Measurements from ENCODE around the gene MRPS10.

DNA sequence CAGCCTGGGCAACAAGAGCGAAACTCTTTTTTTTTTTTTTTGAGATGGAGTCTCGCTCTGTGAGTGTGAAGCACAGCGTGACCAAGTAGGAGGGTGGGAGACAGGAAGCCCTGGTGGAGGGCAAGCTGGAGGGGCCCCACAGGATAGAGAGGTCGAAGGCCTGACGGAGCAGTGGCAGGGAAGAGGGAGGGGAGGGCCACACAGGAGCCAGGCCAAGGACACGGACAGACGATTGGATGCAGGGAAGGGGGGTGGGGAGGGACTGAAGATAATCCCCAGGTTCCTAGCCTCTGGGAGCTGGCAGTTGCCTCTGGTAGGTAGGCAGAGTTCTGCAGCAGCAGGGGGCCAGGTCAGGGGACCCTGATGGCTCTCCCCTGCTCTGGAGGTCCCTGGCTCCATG lies 55.3 kb downstream of the MRPS10 start:
- no peak for TF ChIP-seq ZC3H10 (CRISPR knock-in tag; IDR thresholded peaks at IDR 0.05)
- TF ChIP-seq SNAI2 (CRISPR knock-in tag; IDR thresholded peaks at IDR 0.05), result no peak
- TF ChIP-seq ZNF565 (CRISPR knock-in tag; conservative IDR thresholded peaks at IDR 0.05; ENCODE audit: low read depth), result no peak
- TF ChIP-seq ZFP30 (CRISPR knock-in tag; IDR thresholded peaks at IDR 0.05), result no peak
- TF ChIP-seq GLIS3 (CRISPR knock-in tag; IDR thresholded peaks at IDR 0.05), result no peak
- TF ChIP-seq, protein P1, sequence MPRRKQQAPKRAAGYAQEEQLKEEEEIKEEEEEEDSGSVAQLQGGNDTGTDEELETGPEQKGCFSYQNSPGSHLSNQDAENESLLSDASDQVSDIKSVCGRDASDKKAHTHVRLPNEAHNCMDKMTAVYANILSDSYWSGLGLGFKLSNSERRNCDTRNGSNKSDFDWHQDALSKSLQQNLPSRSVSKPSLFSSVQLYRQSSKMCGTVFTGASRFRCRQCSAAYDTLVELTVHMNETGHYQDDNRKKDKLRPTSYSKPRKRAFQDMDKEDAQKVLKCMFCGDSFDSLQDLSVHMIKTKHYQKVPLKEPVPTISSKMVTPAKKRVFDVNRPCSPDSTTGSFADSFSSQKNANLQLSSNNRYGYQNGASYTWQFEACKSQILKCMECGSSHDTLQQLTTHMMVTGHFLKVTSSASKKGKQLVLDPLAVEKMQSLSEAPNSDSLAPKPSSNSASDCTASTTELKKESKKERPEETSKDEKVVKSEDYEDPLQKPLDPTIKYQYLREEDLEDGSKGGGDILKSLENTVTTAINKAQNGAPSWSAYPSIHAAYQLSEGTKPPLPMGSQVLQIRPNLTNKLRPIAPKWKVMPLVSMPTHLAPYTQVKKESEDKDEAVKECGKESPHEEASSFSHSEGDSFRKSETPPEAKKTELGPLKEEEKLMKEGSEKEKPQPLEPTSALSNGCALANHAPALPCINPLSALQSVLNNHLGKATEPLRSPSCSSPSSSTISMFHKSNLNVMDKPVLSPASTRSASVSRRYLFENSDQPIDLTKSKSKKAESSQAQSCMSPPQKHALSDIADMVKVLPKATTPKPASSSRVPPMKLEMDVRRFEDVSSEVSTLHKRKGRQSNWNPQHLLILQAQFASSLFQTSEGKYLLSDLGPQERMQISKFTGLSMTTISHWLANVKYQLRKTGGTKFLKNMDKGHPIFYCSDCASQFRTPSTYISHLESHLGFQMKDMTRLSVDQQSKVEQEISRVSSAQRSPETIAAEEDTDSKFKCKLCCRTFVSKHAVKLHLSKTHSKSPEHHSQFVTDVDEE (CRISPR knock-in tag; IDR thresholded peaks at IDR 0.05), result no peak
- TF ChIP-seq, protein P2, sequence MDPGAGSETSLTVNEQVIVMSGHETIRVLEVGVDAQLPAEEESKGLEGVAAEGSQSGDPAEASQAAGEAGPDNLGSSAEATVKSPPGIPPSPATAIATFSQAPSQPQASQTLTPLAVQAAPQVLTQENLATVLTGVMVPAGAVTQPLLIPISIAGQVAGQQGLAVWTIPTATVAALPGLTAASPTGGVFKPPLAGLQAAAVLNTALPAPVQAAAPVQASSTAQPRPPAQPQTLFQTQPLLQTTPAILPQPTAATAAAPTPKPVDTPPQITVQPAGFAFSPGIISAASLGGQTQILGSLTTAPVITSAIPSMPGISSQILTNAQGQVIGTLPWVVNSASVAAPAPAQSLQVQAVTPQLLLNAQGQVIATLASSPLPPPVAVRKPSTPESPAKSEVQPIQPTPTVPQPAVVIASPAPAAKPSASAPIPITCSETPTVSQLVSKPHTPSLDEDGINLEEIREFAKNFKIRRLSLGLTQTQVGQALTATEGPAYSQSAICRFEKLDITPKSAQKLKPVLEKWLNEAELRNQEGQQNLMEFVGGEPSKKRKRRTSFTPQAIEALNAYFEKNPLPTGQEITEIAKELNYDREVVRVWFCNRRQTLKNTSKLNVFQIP (CRISPR knock-in tag; IDR thresholded peaks at IDR 0.05; ENCODE audit: borderline replicate concordance, low read depth), result no peak
- TF ChIP-seq, protein P3, sequence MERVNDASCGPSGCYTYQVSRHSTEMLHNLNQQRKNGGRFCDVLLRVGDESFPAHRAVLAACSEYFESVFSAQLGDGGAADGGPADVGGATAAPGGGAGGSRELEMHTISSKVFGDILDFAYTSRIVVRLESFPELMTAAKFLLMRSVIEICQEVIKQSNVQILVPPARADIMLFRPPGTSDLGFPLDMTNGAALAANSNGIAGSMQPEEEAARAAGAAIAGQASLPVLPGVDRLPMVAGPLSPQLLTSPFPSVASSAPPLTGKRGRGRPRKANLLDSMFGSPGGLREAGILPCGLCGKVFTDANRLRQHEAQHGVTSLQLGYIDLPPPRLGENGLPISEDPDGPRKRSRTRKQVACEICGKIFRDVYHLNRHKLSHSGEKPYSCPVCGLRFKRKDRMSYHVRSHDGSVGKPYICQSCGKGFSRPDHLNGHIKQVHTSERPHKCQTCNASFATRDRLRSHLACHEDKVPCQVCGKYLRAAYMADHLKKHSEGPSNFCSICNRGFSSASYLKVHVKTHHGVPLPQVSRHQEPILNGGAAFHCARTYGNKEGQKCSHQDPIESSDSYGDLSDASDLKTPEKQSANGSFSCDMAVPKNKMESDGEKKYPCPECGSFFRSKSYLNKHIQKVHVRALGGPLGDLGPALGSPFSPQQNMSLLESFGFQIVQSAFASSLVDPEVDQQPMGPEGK (CRISPR knock-in tag; IDR thresholded peaks at IDR 0.05; ENCODE audit: borderline replicate concordance), result no peak
- TF ChIP-seq ARNTL (CRISPR knock-in tag; IDR thresholded peaks at IDR 0.05; ENCODE audit: borderline replicate concordance, low read depth), result no peak
- no peak for TF ChIP-seq RARB (CRISPR knock-in tag; IDR thresholded peaks at IDR 0.05)

Measured in SK-N-SH treated with all-trans-retinoic acid at 6 μM for 48 hours (cell line).